IMR-90 (cell line): ENCODE measurements around the gene POU3F3. TPM values are rescaled to one million over a fixed set of nuclear protein-coding genes. Genes with fewer than 3 reads are reported as not detected.

Experiments used
- ATAC-seq: fragments of 200-7000 bp; cut with Tn5 transposase; 2 replicates; pipeline ENCODE4 v1.9.1; 2020; ENCODE audit warnings: low read depth, mild to moderate bottlenecking, moderate library complexity
- BruUV-seq: library from RNA; stranded (reverse); fragments of 400-500 nt; replicated peaks from 2 replicates; lab custom pipeline; 2021; lab: Mats Ljungman, UMichigan
- CTCF ChIA-PET: fragments of 300-600 bp; formaldehyde crosslinking; extraction: SDS; loops from one replicate; lab custom pipeline; 2021; ENCODE audit warnings: antibody characterized with exemption; lab: Yijun Ruan, JAX
- POLR2A ChIA-PET: fragments of 300-600 bp; sonication (Branson Sonifier 250); formaldehyde crosslinking; loops from one replicate; lab custom pipeline; 2022; ENCODE audit warnings: antibody characterized with exemption; ENCODE audit not compliant: unreplicated experiment; lab: Charles Lee
- DNase-seq: peaks from one replicate; pipeline ENCODE4 v3.0.0; 2013
- H2AFZ ChIP-seq: replicated peaks from 2 replicates; pipeline ENCODE3; 2013; ENCODE audit warnings: low read length, mild to moderate bottlenecking; ENCODE audit not compliant: poor library complexity
- H2AK5ac ChIP-seq: 2 replicates; pipeline ENCODE4 v1.6.1; 2013; ENCODE audit warnings: low read depth, low read length, inconsistent platforms
- H2AK9ac ChIP-seq: replicated peaks from 2 replicates; pipeline ENCODE3; 2013; ENCODE audit warnings: mild to moderate bottlenecking, low read depth, low read length, moderate library complexity; ENCODE audit not compliant: poor library complexity
- H2BK120ac ChIP-seq: 2 replicates; pipeline ENCODE4 v1.6.1; 2013; ENCODE audit warnings: low read depth, low read length, inconsistent platforms
- H2BK15ac ChIP-seq: 3 replicates; pipeline ENCODE4 v1.6.1; 2013; ENCODE audit warnings: low read depth, low read length, inconsistent platforms
- H2BK20ac ChIP-seq: 2 replicates; pipeline ENCODE4 v1.6.1; 2013; ENCODE audit warnings: low read depth, mild to moderate bottlenecking, inconsistent platforms, low read length, moderate library complexity
- H2BK5ac ChIP-seq: 2 replicates; pipeline ENCODE4 v1.6.1; 2013; ENCODE audit warnings: mild to moderate bottlenecking, low read depth, low read length, inconsistent platforms; ENCODE audit not compliant: poor library complexity, severe bottlenecking
- H3K14ac ChIP-seq: replicated peaks from 2 replicates; pipeline ENCODE4 v1.6.1; 2013; ENCODE audit warnings: low read depth, low read length, inconsistent platforms
- H3K18ac ChIP-seq: 2 replicates; pipeline ENCODE4 v1.6.1; 2013; ENCODE audit warnings: low read depth, low read length, control low read depth
- H3K23ac ChIP-seq: 2 replicates; pipeline ENCODE4 v1.6.1; 2013; ENCODE audit warnings: low read depth, low read length, inconsistent platforms
- H3K27ac ChIP-seq: 2 replicates; pipeline ENCODE4 v1.5.1; 2013; ENCODE audit warnings: mild to moderate bottlenecking, control low read depth, low read length; ENCODE audit not compliant: insufficient read depth
- H3K27me3 ChIP-seq: 2 replicates; pipeline ENCODE4 v1.6.1; 2013; ENCODE audit warnings: low read length; ENCODE audit not compliant: control insufficient read depth, insufficient read depth
- H3K36me3 ChIP-seq: 2 replicates; pipeline ENCODE4 v1.6.1; 2013; ENCODE audit warnings: low read length, mixed read lengths; ENCODE audit not compliant: control insufficient read depth, insufficient read depth
- H3K4ac ChIP-seq: 2 replicates; pipeline ENCODE4 v1.6.1; 2013; ENCODE audit warnings: low read depth, low read length, inconsistent platforms
- H3K4me1 ChIP-seq: 2 replicates; pipeline ENCODE4 v1.6.1; 2013; ENCODE audit warnings: low read length, mixed read lengths; ENCODE audit not compliant: control insufficient read depth, insufficient read depth
- H3K4me2 ChIP-seq: 2 replicates; pipeline ENCODE4 v1.6.1; 2013; ENCODE audit warnings: low read depth, mild to moderate bottlenecking, control low read depth, low read length, moderate library complexity
- H3K4me3 ChIP-seq: 2 replicates; pipeline ENCODE4 v1.5.1; 2013; ENCODE audit warnings: low read depth, mild to moderate bottlenecking, control low read depth, low read length, moderate library complexity; ENCODE audit not compliant: insufficient read depth
- H3K56ac ChIP-seq: 2 replicates; pipeline ENCODE4 v1.6.1; 2013; ENCODE audit warnings: low read length, inconsistent platforms; ENCODE audit not compliant: insufficient read depth; ENCODE audit errors: extremely low read depth
- H3K79me1 ChIP-seq, 2 experiments: 2 replicates each; pipeline ENCODE4 v1.6.1; 2013; ENCODE audit warnings: low read length in 2 of 2, inconsistent platforms in 1 of 2, low read depth in 1 of 2
- H3K9ac ChIP-seq: 2 replicates; pipeline ENCODE4 v1.6.1; 2013; ENCODE audit warnings: low read depth, low read length, control low read depth
- H3K9me1 ChIP-seq: 2 replicates; pipeline ENCODE4 v1.6.1; 2013; ENCODE audit warnings: low read length, inconsistent platforms; ENCODE audit not compliant: insufficient read depth
- H3K9me3 ChIP-seq: 2 replicates; pipeline ENCODE4 v1.6.1; 2013; ENCODE audit warnings: low read length; ENCODE audit not compliant: control insufficient read depth, insufficient read depth
- H4K20me1 ChIP-seq: 2 replicates; pipeline ENCODE4 v1.6.1; 2013; ENCODE audit warnings: low read length, inconsistent platforms; ENCODE audit not compliant: insufficient read depth
- H4K5ac ChIP-seq: 2 replicates; pipeline ENCODE4 v1.6.1; 2013; ENCODE audit warnings: mild to moderate bottlenecking, low read depth, low read length, control low read depth
- H4K8ac ChIP-seq, 2 experiments: 2 replicates each; pipeline ENCODE4 v1.6.1; 2013; ENCODE audit warnings: low read depth in 2 of 2, low read length in 2 of 2, control low read depth in 1 of 2, inconsistent platforms in 1 of 2
- H4K91ac ChIP-seq: 2 replicates; pipeline ENCODE4 v1.6.1; 2013; ENCODE audit warnings: low read depth, low read length, inconsistent platforms; ENCODE audit not compliant: insufficient read depth
- BHLHE40 ChIP-seq: fragments of 150-350 bp; IDR thresholded peaks from 2 replicates; pipeline ENCODE4 v1.6.1; 2016; ENCODE audit warnings: mild to moderate bottlenecking, low read depth, low read length
- CEBPB ChIP-seq: IDR thresholded peaks from 2 replicates; pipeline ENCODE4 v1.6.1; 2012; ENCODE audit warnings: low read depth, low read length, improper control_type of control experiment
- CTCF ChIP-seq: conservative IDR thresholded peaks from 2 replicates; pipeline ENCODE4 v1.5.1; 2012; ENCODE audit warnings: mild to moderate bottlenecking, low read depth, low read length, improper control_type of control experiment
- MAFK ChIP-seq: IDR thresholded peaks from 2 replicates; pipeline ENCODE4 v1.6.1; 2012; ENCODE audit warnings: low read depth, low read length, improper control_type of control experiment
- MXI1 ChIP-seq: IDR thresholded peaks from 2 replicates; pipeline ENCODE4 v1.6.1; 2012; ENCODE audit warnings: low read depth, mild to moderate bottlenecking, low read length, moderate library complexity, borderline replicate concordance
- NFE2L2 ChIP-seq: fragments of 150-350 bp; IDR thresholded peaks from 2 replicates; pipeline ENCODE4 v1.6.1; 2016; ENCODE audit warnings: low read depth, mild to moderate bottlenecking, low read length
- POLR2A ChIP-seq: IDR thresholded peaks from 2 replicates; pipeline ENCODE4 v1.6.1; 2012; ENCODE audit warnings: mild to moderate bottlenecking, low read depth, low read length
- RFX5 ChIP-seq: IDR thresholded peaks from 2 replicates; pipeline ENCODE4 v1.8.0; 2012; ENCODE audit warnings: low read depth, mild to moderate bottlenecking, low read length, moderate library complexity
- USF2 ChIP-seq: fragments of 150-350 bp; IDR thresholded peaks from 2 replicates; pipeline ENCODE4 v1.6.1; 2017; ENCODE audit warnings: mild to moderate bottlenecking, antibody characterized with exemption, low read length, low read depth
- WGBS, 2 experiments: methylation state at CpG; one replicate each; pipeline versions ENCODE4 v1.1.5 to v1.1.7; 2013; ENCODE audit warnings: missing lambda C conversion rate in 2 of 2; ENCODE audit not compliant: insufficient read length in 1 of 2; ENCODE audit errors: extremely low coverage in 2 of 2; 5-methylcytosine and 5-hydroxymethylcytosine counted together
- dilution Hi-C: fragments of 300-500 bp; cut with HindIII; formaldehyde crosslinking; loops from one replicate; pipeline ENCODE4 v1.14.3; 2018; ENCODE audit warnings: low sequenced_read_pairs; ENCODE audit not compliant: unreplicated experiment
- in situ Hi-C: fragments of 300-500 bp; cut with MboI; formaldehyde crosslinking; loops from 3 replicates; pipeline ENCODE4 v1.14.3; 2019; ENCODE audit warnings: low sequenced_read_pairs, inconsistent platforms, mixed read lengths
- intact Hi-C: fragments of 100-400 bp; cut with micrococcal nuclease; formaldehyde crosslinking; loops from 2 replicates; pipeline ENCODE4 v1.10.0; 2022
- polyA plus RNA-seq, 3 experiments: library from polyadenylated mRNA; depleted of rRNA; stranded (reverse); fragments of >200 nt; gene quantifications; 2 replicates each; pipeline ENCODE4 v1.2.3, GENCODE V29; 2012; ENCODE audit warnings: low replicate concordance in 1 of 3
- total RNA-seq: library from RNA; depleted of rRNA; stranded (reverse); fragments of >200 nt; gene quantifications from 2 replicates; pipeline ENCODE4 v1.2.3, GENCODE V29; 2012
- TF ChIP-seq, protein P1 (sequence below): fragments of 150-350 bp; IDR thresholded peaks from 2 replicates; pipeline ENCODE4 v1.6.1; 2016; ENCODE audit warnings: low read depth, mild to moderate bottlenecking, low read length, moderate library complexity, borderline replicate concordance

POU3F3 gene
- total and polyA plus RNA-seq, 2 of the 4 experiments (the other 2 are of a cell fraction): not detected

DNA sequence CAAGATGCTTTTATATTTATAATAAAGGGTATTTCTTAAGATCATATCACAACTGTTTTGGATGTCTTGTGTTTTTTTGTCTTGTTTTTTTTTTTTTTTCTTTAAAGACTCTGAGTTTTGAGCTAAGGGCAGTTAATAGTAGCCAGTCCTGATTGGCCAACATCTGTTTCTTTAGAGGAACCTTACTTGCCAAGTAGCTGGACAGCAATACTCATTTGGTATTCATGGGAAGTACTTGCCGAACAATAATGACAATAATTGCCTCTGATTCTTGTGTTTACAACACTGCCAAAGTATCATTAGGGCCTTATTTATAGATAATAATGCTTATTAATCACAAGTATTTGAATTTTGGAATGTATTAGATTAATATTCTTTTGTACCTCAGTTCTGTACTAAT lies 17.1 kb upstream of the POU3F3 start:
- H3K56ac ChIP-seq: no peak overlapping the region
- H3K27me3 ChIP-seq: no peaks in the 10 kb centered on the region
- no peaks in the 10 kb centered on the region for H3K9me1 ChIP-seq
- no CpG with 5 or more reads among the region's 1 CpG for WGBS, 2 experiments
- DNase-seq: no peak
- no peaks in the 10 kb centered on the region for H3K79me1 ChIP-seq
- no peaks in the 10 kb centered on the region for H3K4me1 ChIP-seq
- TF ChIP-seq MAFK: no peak
- no peak for TF ChIP-seq CTCF
- no peak for TF ChIP-seq CEBPB
- TF ChIP-seq BHLHE40: no peak
- no peak for TF ChIP-seq NFE2L2
- TF ChIP-seq, protein P1, sequence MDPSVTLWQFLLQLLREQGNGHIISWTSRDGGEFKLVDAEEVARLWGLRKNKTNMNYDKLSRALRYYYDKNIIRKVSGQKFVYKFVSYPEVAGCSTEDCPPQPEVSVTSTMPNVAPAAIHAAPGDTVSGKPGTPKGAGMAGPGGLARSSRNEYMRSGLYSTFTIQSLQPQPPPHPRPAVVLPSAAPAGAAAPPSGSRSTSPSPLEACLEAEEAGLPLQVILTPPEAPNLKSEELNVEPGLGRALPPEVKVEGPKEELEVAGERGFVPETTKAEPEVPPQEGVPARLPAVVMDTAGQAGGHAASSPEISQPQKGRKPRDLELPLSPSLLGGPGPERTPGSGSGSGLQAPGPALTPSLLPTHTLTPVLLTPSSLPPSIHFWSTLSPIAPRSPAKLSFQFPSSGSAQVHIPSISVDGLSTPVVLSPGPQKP: no peak
- TF ChIP-seq RFX5: no peak
- no peak for TF ChIP-seq MXI1
- TF ChIP-seq USF2: no peak
- TF ChIP-seq POLR2A: no peak
- no peak for ATAC-seq
- H2BK5ac ChIP-seq: no peak overlapping the region
- no peak overlapping the region for H3K9ac ChIP-seq
- no peak overlapping the region for H3K4ac ChIP-seq
- dilution Hi-C loops: no loop called here
- no peak overlapping the region for H2BK15ac ChIP-seq
- no peak overlapping the region for H2BK20ac ChIP-seq
- H2BK120ac ChIP-seq: no peak overlapping the region
- H3K36me3 ChIP-seq: no peaks in the 10 kb centered on the region
- no peak overlapping the region for H3K14ac ChIP-seq
- no peak overlapping the region for H3K4me2 ChIP-seq
- H3K27ac ChIP-seq: no peak overlapping the region
- H3K4me3 ChIP-seq: no peak overlapping the region
- H4K5ac ChIP-seq: no peak overlapping the region
- BruUV-seq: no TSS peak
- H3K9me3 ChIP-seq: no peaks in the 10 kb centered on the region
- no peak overlapping the region for H3K18ac ChIP-seq
- ChIA-PET CTCF (interaction anchor here (1.4 kb wide), 1 partner anchor 12 kb away, joined by 3 read pairs; no protein-coding TSS in a partner anchor), POLR2A (no interaction called here)
- H3K23ac ChIP-seq: no peak overlapping the region
- intact Hi-C loops: no loop called here
- no peak overlapping the region for H2AFZ ChIP-seq
- in situ Hi-C loops: no loop called here
- H4K91ac ChIP-seq: no peak overlapping the region
- H2AK9ac ChIP-seq: no peak overlapping the region
- no peaks in the 10 kb centered on the region for H4K20me1 ChIP-seq
- no peak overlapping the region for H4K8ac ChIP-seq
- H2AK5ac ChIP-seq: no peak overlapping the region
